ENCODE data around the gene CHI3L1.

- no peak for TF ChIP-seq EZH2phosphoT487 (IDR thresholded peaks at IDR 0.05; ENCODE audit: insufficient read depth, low read depth)
- TF ChIP-seq EZH2 (IDR thresholded peaks at IDR 0.05; ENCODE audit: insufficient read depth, poor library complexity, severe bottlenecking) = no peak
Measured at GRCh38 chr1:203139976-203140475, 46.5 kb downstream of the CHI3L1 start.

Data from GM23248 (cell line).